Endometrial microvascular endothelial cells (primary cell): Measurements from ENCODE around the gene TRAPPC2. TPM values are rescaled to one million over a fixed set of nuclear protein-coding genes. Genes with fewer than 3 reads are reported as not detected.

ENCODE experiments used
- in situ Hi-C: cut with HindIII; loops from 2 replicates; pipeline ENCODE4 v1.10.0; 2017; ENCODE audit warnings: low sequenced_read_pairs, low pct_unique_long_range_greater_than_20kb; ENCODE audit errors: inconsistent ontology term
- total RNA-seq: library from RNA; depleted of rRNA; stranded (reverse); fragments of >200 nt; gene quantifications from one replicate; pipeline ENCODE4 v1.2.3, GENCODE V29; 2015; ENCODE audit errors: inconsistent ontology term

Gene TRAPPC2
- 9.3 TPM for total RNA-seq

GRCh38 chrX:13734278-13735172 lies at the start of gene TRAPPC2, which contains the start of gene OFD1:
TSS of gene TRAPPC2 (minus strand) at chrX:13734620. CDS start at chrX:13719963, 14,657 bp downstream.
TSS of gene OFD1 (plus strand) at chrX:13734748. CDS start at chrX:13735072, 324 bp downstream.
- in situ Hi-C loops, result no loop called here

- in situ Hi-C loops, result no loop called here
Measured at GRCh38 chrX:13780868-13781427, 46.5 kb upstream of the TRAPPC2 start.

DNA sequence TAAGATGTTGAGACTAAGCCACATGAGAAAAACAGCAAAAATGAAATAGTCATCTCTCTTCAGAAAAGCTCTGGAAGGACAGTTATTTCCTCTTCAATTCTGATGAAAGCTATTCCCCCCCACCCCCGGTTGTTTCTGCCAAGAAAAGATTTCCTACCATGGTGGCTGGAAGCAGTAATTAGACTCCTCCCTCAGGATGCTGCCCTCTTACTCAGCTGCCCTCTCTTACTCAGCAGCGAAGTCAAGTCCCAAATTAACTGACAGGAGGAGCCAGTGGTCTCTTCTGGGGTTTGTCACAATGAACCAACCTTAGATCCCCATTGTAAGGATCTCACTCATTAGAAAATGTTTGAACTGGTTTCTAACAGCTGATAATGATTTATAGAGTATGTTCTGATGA lies 44.5 kb upstream of the TRAPPC2 start:
- in situ Hi-C loops, result no loop called here

- in situ Hi-C loops, result no loop called here
Measured at GRCh38 chrX:13776387-13776786, 42.0 kb upstream of the TRAPPC2 start.

- in situ Hi-C loops, result no loop called here
Measured at GRCh38 chrX:13775837-13776236, 41.4 kb upstream of the TRAPPC2 start.

GRCh38 chrX:13774696-13775095 lies 40.3 kb upstream of the TRAPPC2 start:
- in situ Hi-C loops, result no loop called here

GRCh38 chrX:13770013-13770535 lies 35.7 kb upstream of the TRAPPC2 start:
- in situ Hi-C loops, result no loop called here

DNA sequence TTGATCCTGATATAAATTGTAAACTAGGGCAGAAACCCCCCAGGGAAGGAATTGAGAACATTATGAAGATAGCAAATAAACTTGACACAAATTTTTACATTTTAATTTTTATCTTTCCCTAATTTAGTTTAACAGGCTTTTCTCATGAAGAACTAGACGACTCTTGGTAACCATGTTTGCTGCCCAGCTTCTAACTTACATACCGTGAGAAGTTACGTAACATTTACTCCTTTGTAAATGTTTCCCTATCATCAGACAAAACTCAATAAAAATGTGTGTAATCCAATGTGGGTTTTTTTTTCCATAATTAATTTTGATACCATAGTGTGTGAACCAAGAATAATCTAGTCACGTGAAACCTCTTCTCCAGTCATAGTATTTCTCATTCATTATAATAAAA lies 34.5 kb upstream of the TRAPPC2 start:
- in situ Hi-C loops, result no loop called here

DNA sequence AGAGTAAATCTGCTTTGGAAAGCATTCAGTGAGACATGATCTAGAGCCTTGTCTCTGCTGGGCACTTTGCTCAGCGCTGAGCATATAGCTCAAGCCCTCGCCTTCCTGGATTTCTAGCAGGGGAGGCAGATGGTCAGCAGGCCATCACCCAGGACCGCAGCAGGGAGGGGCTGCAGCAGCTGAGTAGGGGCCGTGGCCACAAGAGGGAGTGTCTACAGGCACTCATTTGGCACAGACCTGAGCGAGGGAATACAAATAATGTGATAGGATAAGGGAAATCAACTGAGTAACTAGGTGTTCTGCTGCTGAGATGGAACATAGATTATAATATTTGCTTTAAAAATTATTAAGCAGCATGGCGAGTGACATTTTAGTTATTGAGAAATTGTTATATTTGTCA lies 30.3 kb upstream of the TRAPPC2 start:
- in situ Hi-C loops, result no loop called here

- in situ Hi-C loops, result no loop called here
Measured at GRCh38 chrX:13764281-13764680, 29.9 kb upstream of the TRAPPC2 start.

DNA sequence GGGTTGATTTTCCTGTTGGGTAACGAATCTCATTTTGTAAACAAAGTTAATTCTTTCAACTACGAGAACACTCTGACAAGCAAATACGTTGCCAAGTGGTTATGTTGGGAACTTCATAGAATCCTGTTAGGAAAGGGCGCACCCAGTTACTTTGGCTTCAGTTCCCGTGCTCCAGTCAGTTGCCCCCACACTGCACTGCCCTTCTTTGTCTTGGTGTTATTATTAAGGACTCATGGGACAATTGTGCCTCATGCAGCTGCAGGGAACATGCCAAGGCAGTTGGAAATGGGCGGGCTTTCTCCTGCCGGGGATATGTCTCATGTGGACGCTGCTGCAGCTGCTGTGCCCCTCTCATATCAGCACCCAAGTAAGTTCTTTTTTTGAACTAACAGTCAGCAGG lies 29.1 kb upstream of the TRAPPC2 start:
- in situ Hi-C loops, result no loop called here

GRCh38 chrX:13761606-13762414 lies 27.4 kb upstream of the TRAPPC2 start:
- in situ Hi-C loops, result no loop called here

GRCh38 chrX:13760426-13760825 lies 26.0 kb upstream of the TRAPPC2 start:
- in situ Hi-C loops, result no loop called here

GRCh38 chrX:13759152-13759718 lies 24.8 kb upstream of the TRAPPC2 start:
- in situ Hi-C loops, result no loop called here

- in situ Hi-C loops, result no loop called here
Measured at GRCh38 chrX:13756381-13756780, 22.0 kb upstream of the TRAPPC2 start.

DNA sequence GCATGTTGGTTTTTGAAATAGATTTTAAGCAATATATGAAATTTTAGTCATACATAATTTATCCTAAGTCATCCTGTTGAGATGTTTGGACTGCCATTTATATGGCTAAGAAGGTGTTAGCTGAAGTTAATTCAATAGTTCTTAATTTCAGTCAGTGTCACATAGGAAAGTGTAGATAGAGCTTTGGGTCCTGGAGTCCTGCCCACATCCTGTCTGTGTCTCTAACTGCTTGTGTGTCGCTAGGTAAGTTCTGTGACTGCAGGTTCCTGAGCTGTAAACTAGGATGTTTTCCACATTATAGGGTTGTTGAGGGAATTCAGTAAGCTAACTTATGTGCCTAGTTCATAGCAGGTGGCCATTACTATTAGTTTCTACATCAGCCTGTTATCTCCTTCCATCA lies 20.8 kb upstream of the TRAPPC2 start:
- in situ Hi-C loops, result no loop called here

DNA sequence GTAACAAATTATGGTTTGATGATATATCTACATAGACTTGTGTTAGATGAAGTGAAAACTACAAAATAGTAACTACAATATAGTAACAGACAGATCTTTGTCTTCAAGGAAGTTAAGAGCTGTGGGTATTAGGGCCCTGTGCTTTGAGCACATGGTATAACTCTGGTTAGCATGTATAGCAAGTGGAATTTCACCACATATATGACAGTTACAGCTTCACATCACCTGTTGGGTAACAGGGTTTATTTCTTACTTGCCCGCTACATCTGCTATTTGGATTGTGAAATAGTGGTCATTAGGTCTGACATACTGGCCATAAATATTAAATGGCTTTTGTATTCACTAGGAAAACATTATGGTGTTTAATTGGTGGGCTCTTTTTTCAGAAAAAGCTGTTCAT lies 20.3 kb upstream of the TRAPPC2 start:
- in situ Hi-C loops, result no loop called here

GRCh38 chrX:13752646-13753045 lies 18.2 kb upstream of the TRAPPC2 start:
- in situ Hi-C loops, result no loop called here

GRCh38 chrX:13752141-13752540 lies 17.7 kb upstream of the TRAPPC2 start:
- in situ Hi-C loops, result no loop called here
